ENCODE measurements around the gene CARF. TPM values are rescaled to one million over a fixed set of nuclear protein-coding genes. Genes with fewer than 3 reads are reported as not detected.
A peak's percentile ranks its signal among the peaks of the same experiment; 100 is the strongest.

The CARF gene
- total and polyA plus RNA-seq, 2 of the 13 experiments (the other 11 are each of a cell fraction or from before 2014, with no cell fraction given), result 3.0 to 5.4 TPM

DNA sequence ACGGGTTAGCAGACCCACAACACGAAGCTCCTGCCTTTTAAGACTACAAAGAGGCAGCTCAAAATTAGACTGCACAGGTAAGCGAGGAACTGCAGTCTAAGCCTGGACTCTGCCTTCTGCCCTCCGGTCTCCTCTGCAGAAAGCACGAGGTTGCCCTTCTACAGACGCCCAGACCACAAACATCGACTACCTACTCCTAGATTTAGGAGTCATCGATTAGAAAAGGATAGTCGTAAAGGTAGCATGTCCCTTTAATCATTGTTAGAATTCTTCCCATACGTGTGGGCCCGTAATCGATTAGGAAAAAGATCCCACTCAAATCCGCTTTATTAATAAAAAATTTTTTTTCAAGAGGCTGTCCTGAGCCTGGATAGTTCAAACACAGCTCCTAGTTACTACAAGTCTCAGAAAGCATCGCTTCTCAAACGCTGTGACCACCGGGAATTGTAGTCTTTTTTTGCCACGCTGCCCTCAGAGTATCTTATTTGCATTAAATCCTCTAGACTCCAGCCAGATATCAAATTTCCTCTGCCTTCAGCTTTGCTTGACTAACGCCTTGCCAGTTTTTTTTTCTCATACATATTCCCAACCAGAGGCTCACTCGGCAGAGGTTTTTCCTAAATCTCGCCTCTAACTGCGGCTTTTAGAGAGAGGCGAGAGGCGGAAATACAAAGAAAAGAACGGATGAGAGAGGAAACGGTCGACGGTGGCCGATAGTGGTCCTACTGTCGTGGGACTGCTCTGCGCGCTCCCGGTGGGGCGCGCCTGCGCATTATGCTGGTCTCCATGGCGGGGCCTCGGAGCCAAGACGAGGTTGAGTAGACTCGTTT is at the start of gene CARF, which contains the start of gene WDR12 (continued):
- TF ChIP-seq, protein P1, sequence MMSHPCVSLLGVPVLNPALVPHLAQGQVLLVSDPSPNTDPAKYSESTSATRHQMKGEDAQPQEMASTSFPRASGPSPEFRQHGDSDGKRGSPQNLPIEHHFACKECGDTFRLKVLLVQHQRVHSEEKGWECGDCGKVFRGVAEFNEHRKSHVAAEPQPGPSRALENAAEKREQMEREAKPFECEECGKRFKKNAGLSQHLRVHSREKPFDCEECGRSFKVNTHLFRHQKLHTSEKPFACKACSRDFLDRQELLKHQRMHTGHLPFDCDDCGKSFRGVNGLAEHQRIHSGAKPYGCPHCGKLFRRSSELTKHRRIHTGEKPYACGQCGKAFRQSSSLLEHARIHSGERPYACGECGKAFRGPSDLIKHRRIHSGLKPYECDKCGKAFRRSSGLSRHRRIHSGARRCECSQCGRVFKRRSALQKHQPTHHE (CRISPR knock-in tag; IDR thresholded peaks at IDR 0.05; ENCODE audit: borderline replicate concordance), result no peak
- peak; percentile 69; the same call in 1 of the 2 replicates for TF ChIP-seq ZNF615 (CRISPR knock-in tag; IDR thresholded peaks at IDR 0.05; ENCODE audit: borderline replicate concordance)
- TF ChIP-seq, protein P2, sequence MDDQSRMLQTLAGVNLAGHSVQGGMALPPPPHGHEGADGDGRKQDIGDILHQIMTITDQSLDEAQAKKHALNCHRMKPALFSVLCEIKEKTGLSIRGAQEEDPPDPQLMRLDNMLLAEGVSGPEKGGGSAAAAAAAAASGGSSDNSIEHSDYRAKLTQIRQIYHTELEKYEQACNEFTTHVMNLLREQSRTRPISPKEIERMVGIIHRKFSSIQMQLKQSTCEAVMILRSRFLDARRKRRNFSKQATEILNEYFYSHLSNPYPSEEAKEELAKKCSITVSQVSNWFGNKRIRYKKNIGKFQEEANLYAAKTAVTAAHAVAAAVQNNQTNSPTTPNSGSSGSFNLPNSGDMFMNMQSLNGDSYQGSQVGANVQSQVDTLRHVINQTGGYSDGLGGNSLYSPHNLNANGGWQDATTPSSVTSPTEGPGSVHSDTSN (CRISPR knock-in tag; IDR thresholded peaks at IDR 0.05; ENCODE audit: borderline replicate concordance), result no peak
- TF ChIP-seq, protein P3, sequence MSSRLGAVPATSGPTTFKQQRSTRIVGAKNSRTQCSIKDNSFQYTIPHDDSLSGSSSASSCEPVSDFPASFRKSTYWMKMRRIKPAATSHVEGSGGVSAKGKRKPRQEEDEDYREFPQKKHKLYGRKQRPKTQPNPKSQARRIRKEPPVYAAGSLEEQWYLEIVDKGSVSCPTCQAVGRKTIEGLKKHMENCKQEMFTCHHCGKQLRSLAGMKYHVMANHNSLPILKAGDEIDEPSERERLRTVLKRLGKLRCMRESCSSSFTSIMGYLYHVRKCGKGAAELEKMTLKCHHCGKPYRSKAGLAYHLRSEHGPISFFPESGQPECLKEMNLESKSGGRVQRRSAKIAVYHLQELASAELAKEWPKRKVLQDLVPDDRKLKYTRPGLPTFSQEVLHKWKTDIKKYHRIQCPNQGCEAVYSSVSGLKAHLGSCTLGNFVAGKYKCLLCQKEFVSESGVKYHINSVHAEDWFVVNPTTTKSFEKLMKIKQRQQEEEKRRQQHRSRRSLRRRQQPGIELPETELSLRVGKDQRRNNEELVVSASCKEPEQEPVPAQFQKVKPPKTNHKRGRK (CRISPR knock-in tag; IDR thresholded peaks at IDR 0.05), result no peak
- no peak for TF ChIP-seq IKZF1 (IDR thresholded peaks at IDR 0.05)
- TF ChIP-seq, protein P4, sequence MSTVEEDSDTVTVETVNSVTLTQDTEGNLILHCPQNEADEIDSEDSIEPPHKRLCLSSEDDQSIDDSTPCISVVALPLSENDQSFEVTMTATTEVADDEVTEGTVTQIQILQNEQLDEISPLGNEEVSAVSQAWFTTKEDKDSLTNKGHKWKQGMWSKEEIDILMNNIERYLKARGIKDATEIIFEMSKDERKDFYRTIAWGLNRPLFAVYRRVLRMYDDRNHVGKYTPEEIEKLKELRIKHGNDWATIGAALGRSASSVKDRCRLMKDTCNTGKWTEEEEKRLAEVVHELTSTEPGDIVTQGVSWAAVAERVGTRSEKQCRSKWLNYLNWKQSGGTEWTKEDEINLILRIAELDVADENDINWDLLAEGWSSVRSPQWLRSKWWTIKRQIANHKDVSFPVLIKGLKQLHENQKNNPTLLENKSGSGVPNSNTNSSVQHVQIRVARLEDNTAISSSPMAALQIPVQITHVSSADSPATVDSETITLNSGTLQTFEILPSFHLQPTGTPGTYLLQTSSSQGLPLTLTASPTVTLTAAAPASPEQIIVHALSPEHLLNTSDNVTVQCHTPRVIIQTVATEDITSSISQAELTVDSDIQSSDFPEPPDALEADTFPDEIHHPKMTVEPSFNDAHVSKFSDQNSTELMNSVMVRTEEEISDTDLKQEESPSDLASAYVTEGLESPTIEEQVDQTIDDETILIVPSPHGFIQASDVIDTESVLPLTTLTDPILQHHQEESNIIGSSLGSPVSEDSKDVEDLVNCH (CRISPR knock-in tag; IDR thresholded peaks at IDR 0.05), result no peak
- TF ChIP-seq, protein P5, sequence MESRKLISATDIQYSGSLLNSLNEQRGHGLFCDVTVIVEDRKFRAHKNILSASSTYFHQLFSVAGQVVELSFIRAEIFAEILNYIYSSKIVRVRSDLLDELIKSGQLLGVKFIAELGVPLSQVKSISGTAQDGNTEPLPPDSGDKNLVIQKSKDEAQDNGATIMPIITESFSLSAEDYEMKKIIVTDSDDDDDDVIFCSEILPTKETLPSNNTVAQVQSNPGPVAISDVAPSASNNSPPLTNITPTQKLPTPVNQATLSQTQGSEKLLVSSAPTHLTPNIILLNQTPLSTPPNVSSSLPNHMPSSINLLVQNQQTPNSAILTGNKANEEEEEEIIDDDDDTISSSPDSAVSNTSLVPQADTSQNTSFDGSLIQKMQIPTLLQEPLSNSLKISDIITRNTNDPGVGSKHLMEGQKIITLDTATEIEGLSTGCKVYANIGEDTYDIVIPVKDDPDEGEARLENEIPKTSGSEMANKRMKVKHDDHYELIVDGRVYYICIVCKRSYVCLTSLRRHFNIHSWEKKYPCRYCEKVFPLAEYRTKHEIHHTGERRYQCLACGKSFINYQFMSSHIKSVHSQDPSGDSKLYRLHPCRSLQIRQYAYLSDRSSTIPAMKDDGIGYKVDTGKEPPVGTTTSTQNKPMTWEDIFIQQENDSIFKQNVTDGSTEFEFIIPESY (CRISPR knock-in tag; IDR thresholded peaks at IDR 0.05), result no peak
- TF ChIP-seq SOX13 (IDR thresholded peaks at IDR 0.05), result no peak
- TF ChIP-seq SOX13 (CRISPR knock-in tag; conservative IDR thresholded peaks at IDR 0.05 in 1 of 2, IDR thresholded peaks at IDR 0.05 in 1 of 2), result peak in 1 of 2 experiments; percentile 45; a peak in 2 of 4 replicates
- TF ChIP-seq, protein P6, sequence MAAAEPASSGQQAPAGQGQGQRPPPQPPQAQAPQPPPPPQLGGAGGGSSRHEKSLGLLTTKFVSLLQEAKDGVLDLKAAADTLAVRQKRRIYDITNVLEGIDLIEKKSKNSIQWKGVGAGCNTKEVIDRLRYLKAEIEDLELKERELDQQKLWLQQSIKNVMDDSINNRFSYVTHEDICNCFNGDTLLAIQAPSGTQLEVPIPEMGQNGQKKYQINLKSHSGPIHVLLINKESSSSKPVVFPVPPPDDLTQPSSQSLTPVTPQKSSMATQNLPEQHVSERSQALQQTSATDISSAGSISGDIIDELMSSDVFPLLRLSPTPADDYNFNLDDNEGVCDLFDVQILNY (CRISPR knock-in tag; conservative IDR thresholded peaks at IDR 0.05), result no peak
- TF ChIP-seq, protein P7, sequence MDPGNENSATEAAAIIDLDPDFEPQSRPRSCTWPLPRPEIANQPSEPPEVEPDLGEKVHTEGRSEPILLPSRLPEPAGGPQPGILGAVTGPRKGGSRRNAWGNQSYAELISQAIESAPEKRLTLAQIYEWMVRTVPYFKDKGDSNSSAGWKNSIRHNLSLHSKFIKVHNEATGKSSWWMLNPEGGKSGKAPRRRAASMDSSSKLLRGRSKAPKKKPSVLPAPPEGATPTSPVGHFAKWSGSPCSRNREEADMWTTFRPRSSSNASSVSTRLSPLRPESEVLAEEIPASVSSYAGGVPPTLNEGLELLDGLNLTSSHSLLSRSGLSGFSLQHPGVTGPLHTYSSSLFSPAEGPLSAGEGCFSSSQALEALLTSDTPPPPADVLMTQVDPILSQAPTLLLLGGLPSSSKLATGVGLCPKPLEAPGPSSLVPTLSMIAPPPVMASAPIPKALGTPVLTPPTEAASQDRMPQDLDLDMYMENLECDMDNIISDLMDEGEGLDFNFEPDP (CRISPR knock-in tag; conservative IDR thresholded peaks at IDR 0.05), result no peak
- TF ChIP-seq NFYB (CRISPR knock-in tag; IDR thresholded peaks at IDR 0.05), result no peak
- TF ChIP-seq POGZ (CRISPR knock-in tag; IDR thresholded peaks at IDR 0.05), result 0 out of 2 replicates have a peak, but pooled peaks have one; percentile 14
- no peak; the same call in 1 of the 2 replicates for TF ChIP-seq ZMYM4 (CRISPR knock-in tag; IDR thresholded peaks at IDR 0.05)
- TF ChIP-seq ZNF713 (CRISPR knock-in tag; IDR thresholded peaks at IDR 0.05), result no peak
- no peak for TF ChIP-seq RCOR2 (CRISPR knock-in tag; IDR thresholded peaks at IDR 0.05)
- TF ChIP-seq SMC3 (IDR thresholded peaks at IDR 0.05; ENCODE audit: low read length), result no peak
- no peak for TF ChIP-seq GZF1 (CRISPR knock-in tag; IDR thresholded peaks at IDR 0.05)

Measured in HepG2 (cell line).